Astrocyte of the cerebellum (primary cell): Measurements from ENCODE around the gene PTPRU.

ENCODE experiments used
- DNase-seq: peaks from one replicate; pipeline ENCODE4 v3.0.0-alpha.2; 2011; ENCODE audit warnings: low read depth
- H3K4me3 ChIP-seq: 2 replicates; pipeline ENCODE4 v1.5.1; 2011; ENCODE audit warnings: mild to moderate bottlenecking, low read depth, low read length, moderate library complexity
- in situ Hi-C: cut with HindIII; loops from 2 replicates; pipeline ENCODE4 v1.10.0; 2017; ENCODE audit warnings: low sequenced_read_pairs
- TF ChIP-seq, protein P1 (sequence below): IDR thresholded peaks from 2 replicates; pipeline ENCODE4 v1.5.1; 2012; ENCODE audit warnings: low read length, low read depth, moderate library complexity, mild to moderate bottlenecking; ENCODE audit errors: missing control alignments

The PTPRU gene

DNA sequence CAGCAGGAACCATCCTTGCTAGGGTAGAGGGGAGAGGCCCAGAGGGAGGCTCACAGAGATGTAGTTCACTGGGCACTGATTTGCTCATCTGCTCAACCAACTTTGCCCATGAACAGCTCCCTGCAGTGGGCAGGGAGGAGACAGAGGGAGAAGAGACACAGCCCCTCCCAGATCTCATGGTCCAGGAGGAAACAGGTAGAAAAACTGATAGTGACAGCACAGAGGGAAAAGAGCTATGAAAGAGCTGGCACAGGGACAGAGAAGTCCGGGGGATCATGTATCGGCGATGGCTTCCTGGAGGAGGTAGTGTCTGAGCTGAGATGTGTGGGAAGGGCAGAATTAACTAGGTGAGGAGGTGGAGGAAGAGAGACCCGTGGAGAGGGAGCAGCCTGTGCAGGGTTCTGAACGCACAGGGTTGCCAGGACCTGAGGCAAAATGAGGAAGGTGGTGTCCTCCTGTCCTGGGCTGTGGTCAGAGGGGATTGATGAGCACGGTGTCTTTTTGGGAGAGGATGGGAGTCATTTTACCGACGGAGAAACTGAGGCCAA is 85.9 kb downstream of the PTPRU start:
- no peak for DNase-seq
- TF ChIP-seq, protein P1, sequence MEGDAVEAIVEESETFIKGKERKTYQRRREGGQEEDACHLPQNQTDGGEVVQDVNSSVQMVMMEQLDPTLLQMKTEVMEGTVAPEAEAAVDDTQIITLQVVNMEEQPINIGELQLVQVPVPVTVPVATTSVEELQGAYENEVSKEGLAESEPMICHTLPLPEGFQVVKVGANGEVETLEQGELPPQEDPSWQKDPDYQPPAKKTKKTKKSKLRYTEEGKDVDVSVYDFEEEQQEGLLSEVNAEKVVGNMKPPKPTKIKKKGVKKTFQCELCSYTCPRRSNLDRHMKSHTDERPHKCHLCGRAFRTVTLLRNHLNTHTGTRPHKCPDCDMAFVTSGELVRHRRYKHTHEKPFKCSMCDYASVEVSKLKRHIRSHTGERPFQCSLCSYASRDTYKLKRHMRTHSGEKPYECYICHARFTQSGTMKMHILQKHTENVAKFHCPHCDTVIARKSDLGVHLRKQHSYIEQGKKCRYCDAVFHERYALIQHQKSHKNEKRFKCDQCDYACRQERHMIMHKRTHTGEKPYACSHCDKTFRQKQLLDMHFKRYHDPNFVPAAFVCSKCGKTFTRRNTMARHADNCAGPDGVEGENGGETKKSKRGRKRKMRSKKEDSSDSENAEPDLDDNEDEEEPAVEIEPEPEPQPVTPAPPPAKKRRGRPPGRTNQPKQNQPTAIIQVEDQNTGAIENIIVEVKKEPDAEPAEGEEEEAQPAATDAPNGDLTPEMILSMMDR = no peak
- in situ Hi-C loops = no loop called here
- H3K4me3 ChIP-seq = no peak overlapping the region

DNA sequence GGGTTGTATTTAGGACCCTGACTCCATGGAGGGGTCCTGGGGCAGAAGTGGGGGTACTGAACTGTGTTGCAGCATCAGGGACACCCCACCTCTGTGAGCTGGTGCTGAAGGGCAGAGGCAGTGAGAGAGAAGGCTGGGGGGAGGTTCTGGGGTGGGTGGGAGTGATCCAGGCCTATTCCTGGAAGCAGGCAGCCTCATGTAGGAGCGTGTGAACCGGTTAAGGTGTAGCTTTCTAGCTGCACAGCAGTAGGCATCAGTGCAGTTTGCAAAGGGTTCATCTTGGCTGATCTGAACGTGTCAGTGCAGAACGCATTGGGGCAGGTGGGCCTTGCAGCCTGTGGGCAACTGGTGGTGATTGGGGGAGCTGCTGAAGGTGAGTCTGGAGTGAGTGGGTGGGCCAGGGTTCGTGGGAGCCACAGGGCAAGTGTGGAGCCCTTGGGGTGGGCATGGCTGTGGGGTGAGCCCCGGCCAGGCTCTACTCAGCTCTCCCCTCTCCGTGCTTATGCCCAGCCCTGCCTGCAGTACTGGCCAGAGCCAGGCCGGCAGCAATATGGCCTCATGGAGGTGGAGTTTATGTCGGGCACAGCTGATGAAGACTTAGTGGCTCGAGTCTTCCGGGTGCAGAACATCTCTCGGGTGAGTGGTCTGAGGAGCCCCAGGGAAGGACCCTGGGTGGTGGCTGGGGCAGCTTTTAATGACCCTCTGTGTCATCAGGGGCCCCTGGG is 86.7 kb downstream of the PTPRU start:
- in situ Hi-C loops = no loop called here
- no peak for DNase-seq
- TF ChIP-seq, protein P1 = no peak
- no peak overlapping the region for H3K4me3 ChIP-seq

DNA sequence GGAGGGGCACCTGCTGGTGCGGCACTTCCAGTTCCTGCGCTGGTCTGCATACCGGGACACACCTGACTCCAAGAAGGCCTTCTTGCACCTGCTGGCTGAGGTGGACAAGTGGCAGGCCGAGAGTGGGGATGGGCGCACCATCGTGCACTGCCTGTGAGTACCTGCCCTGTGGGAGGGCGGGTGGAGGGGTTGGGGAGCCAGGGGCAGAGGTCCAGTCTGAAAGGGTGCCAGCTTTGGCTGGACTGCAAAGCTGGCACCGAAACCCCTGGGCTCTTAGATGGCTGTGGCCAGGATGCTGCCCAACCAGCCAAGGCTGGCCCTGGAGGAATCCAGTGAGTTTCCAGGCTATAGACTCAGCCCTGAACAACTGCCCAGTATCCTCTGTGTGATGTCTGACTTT is 87.3 kb downstream of the PTPRU start:
- in situ Hi-C loops = no loop called here
- TF ChIP-seq, protein P1 = no peak
- no peak overlapping the region for H3K4me3 ChIP-seq
- no peak for DNase-seq

DNA sequence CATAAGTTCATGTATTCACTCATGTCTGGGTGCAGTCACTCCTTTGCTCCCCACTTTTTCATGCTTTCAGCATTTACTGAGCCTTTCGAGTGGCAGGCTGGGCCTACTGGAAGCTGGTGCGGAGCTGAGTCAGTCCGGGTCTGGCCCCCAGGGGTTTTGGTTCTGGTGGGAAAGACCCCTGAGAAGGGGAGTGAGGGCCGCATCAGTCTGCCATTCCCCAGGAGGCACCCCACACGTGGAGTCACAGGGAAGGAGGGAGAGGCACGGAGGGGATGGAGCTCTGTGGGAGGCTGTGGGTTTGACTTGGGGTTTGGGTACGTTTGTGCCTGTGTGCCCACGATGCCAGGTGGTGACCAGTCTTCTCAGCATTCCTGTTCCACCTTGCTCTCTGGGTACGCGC is 87.9 kb downstream of the PTPRU start:
- H3K4me3 ChIP-seq = no peak overlapping the region
- no peak for DNase-seq
- in situ Hi-C loops = no loop called here
- TF ChIP-seq, protein P1 = no peak

DNA sequence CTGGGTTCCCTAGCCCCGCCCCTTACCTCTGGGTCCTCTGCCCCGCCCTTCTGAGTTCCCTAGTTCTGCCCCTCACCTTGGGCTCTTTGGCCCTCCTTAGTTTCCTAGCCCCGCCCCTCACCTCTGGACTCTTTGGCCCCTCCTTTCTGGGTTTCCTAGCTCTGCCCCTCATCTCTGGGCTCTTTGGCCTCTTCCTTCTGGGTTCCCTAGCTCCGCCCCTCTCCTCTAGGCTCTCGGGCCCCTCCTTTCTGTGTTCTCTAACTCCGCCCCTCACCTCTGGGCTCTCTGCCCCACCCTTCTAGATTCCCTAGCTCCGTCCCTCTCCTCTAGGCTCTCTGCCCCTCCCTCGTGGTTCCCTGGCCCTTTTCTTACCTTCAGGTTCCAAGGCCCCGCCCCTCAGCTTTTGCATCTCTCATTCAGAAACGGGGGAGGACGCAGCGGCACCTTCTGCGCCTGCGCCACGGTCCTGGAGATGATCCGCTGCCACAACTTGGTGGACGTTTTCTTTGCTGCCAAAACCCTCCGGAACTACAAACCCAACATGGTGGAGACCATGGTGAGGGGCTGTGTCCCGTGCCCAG is 88.5 kb downstream of the PTPRU start:
- H3K4me3 ChIP-seq = no peak overlapping the region
- in situ Hi-C loops = no loop called here
- TF ChIP-seq, protein P1 = no peak
- DNase-seq = no peak

DNA sequence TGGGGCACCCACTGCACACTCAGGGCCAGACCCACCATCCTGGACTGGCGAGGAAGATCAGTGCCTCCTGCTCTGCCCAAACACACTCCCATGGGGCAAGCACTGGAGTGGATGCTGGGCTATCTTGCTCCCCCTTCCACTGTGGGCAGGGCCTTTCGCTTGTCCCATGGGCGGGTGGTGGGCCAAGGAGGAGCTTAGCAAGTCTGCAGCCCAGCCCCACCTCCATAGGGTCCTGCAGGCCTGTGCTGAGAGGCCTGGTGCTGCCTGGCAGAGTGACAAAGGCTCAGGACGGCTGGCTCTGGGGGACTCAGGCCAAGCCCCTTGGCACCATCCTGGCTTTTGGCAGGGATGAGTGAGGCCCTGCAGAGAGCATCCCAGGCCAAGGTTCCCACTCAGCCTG is 89.4 kb downstream of the PTPRU start:
- in situ Hi-C loops = no loop called here
- no peak overlapping the region for H3K4me3 ChIP-seq

More for the DNA sequence above, 89.4 kb downstream of the PTPRU start:
- TF ChIP-seq, protein P1 = no peak
- no peak for DNase-seq
